ENCODE measurements around the gene PRSS38.

The PRSS38 gene

DNA sequence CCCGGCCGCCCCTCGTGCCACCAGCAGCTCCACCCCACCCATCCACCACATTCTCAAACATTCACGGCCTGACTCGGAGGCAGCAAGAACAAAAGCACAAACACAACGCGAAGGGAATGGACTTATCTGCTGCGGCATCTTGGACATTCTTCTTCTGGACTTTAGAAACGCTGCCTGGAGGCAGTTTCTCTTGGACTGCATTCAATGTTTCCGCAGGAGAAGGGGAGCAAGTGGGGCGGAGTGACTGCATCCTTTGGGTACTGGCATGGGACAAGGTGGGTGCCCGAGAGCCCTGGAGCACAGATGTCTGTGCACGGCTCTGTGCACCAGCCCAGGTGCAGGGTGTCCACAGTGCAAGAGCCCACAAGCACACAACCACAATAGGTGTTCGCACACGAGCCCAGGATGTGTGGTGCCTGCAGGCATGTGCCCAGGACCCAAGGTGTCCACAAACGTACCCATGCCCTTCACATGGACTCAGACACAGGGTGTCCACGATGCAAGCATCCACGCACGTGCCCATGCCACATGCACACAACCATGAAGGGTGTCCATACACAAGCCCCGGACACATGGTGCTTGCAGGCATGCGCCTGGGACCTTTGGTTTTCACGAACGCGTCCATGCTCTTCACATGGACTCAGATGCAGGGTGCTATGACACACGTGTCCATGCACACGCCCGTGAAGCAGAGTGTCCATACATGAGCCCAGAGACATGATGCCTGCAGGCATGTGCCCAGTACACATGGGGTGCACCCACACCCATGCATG, 78.7 kb downstream of the PRSS38 start:
- DNase-seq (ENCODE audit: insufficient read length, low spot score) (no peak), FAIRE-seq (peak; percentile 9)

DNA sequence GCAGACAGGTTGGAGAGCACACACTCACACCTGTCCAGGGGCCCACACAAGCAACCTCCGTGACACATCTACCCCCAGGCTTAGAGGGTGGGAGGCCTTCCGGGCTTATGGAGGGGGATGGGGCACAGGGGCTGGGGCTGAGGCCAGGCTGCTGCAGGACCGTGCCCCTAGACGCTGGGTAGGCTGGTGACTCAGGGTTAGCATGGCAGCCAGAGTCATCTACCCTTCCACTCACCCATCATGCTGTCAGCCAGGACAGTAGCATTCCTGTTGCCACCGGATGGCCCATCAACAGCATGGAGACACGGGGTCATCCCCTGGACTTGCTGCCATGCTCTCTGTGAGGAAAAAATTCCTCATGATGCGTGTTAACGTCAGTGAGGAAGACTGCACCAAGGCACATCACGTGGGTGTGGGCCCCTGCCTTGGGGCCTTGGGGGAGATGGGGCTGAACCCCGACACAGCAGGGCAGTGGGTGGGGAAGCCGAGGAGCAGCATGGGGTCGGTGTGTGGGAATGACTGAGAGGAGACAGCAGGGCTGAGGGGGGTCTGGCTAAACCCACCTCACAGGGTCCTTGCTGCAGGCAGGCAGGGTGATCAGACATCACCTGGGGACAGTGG, 79.5 kb downstream of the PRSS38 start:
- DNase-seq (ENCODE audit: insufficient read length, low spot score) (no peak), FAIRE-seq (peak; percentile 38)

Data from HTR-8/SVneo (cell line).